CD4-positive, alpha-beta T cell (primary cell): ENCODE results near the gene SEPTIN10. TPM values are rescaled to one million over a fixed set of nuclear protein-coding genes. Genes with fewer than 3 reads are reported as not detected.

Experiments used
- ATAC-seq: fragments of 200-7000 bp; cut with Tn5 transposase; one replicate; pipeline ENCODE4 v1.10.0; 2022; ENCODE audit warnings: mild to moderate bottlenecking; ENCODE audit not compliant: poor library complexity
- CTCF ChIA-PET: fragments of 350-600 bp; sonication (Branson Sonifier 250); formaldehyde crosslinking; loops from one replicate; lab custom pipeline; 2021; ENCODE audit warnings: antibody characterized with exemption, inconsistent platforms; lab: Charles Lee
- POLR2A ChIA-PET: fragments of 350-600 bp; sonication (Branson Sonifier 250); formaldehyde crosslinking; loops from one replicate; lab custom pipeline; 2021; ENCODE audit warnings: antibody characterized with exemption, inconsistent platforms; lab: Charles Lee
- DNase-seq, 14 experiments: peaks; one replicate each; pipeline ENCODE4 v3.0.0-alpha.2; 2013 to 2020; ENCODE audit warnings: mixed read lengths in 2 of 14
- H3K27ac ChIP-seq, 2 donors: one replicate each; pipeline versions ENCODE4 v1.5.1 to v1.7.0; 2013; ENCODE audit warnings: low read length in 2 of 2, low read depth in 1 of 2, mild to moderate bottlenecking in 1 of 2
- H3K27me3 ChIP-seq, 2 experiments: 1 replicate in 1 of 2; 2 replicates in 1 of 2; pipeline versions ENCODE4 v1.6.1 to v1.7.0; 2013; ENCODE audit warnings: low read length in 2 of 2, control low read depth in 1 of 2, mild to moderate bottlenecking in 1 of 2, moderate library complexity in 1 of 2; ENCODE audit not compliant: insufficient read depth in 2 of 2, control insufficient read depth in 1 of 2
- H3K36me3 ChIP-seq: one replicate; pipeline ENCODE4 v1.6.1; 2013; ENCODE audit warnings: low read length, control low read depth; ENCODE audit not compliant: insufficient read depth
- H3K4me1 ChIP-seq: one replicate; pipeline ENCODE4 v1.6.1; 2013; ENCODE audit warnings: low read length, control low read depth; ENCODE audit not compliant: insufficient read depth
- H3K4me3 ChIP-seq: one replicate; pipeline ENCODE4 v1.5.1; 2013; ENCODE audit warnings: mild to moderate bottlenecking, low read length, moderate library complexity
- H3K9me3 ChIP-seq, 2 experiments: 1 replicate in 1 of 2; 2 replicates in 1 of 2; pipeline versions ENCODE4 v1.6.1 to v1.7.0; 2013; ENCODE audit warnings: low read length in 2 of 2, mild to moderate bottlenecking in 2 of 2, control low read depth in 1 of 2, moderate library complexity in 1 of 2; ENCODE audit not compliant: control insufficient read depth in 1 of 2, insufficient read depth in 1 of 2
- H3K27ac Mint-ChIP-seq: one replicate; pipeline ENCODE4 v1.8.0; 2020; ENCODE audit warnings: mixed read lengths
- H3K27me3 Mint-ChIP-seq: one replicate; pipeline ENCODE4 v1.8.0; 2021; ENCODE audit warnings: mixed read lengths
- H3K36me3 Mint-ChIP-seq: one replicate; pipeline ENCODE4 v1.8.0; 2021; ENCODE audit warnings: low read depth, mixed read lengths
- H3K4me1 Mint-ChIP-seq: one replicate; pipeline ENCODE4 v1.8.0; 2021; ENCODE audit warnings: low read depth, mixed read lengths
- H3K4me3 Mint-ChIP-seq: one replicate; pipeline ENCODE4 v1.8.0; 2020; ENCODE audit warnings: mild to moderate bottlenecking, mixed read lengths
- H3K9me3 Mint-ChIP-seq: one replicate; pipeline ENCODE4 v1.8.0; 2020; ENCODE audit warnings: mixed read lengths
- CTCF ChIP-seq: fragments of 200-600 bp; IDR thresholded peaks from one replicate; pipeline ENCODE4 v1.8.0; 2022; ENCODE audit warnings: antibody characterized with exemption, mild to moderate bottlenecking
- intact Hi-C, 2 experiments: fragments of 100-400 bp; cut with DNase I in 1 of 2; cut with micrococcal nuclease in 1 of 2; formaldehyde crosslinking; loops; one replicate each; pipeline versions ENCODE4 v1.15.1 to v1.9.0; 2023 to 2025; cut with DNase I, micrococcal nuclease
- total RNA-seq, 174 experiments: library from RNA in 2 of 174; stranded (reverse) in 2 of 174; gene quantifications; one replicate each; pipeline ENCODE4 v1.2.3 and lab custom pipeline; 2021 to 2026

The SEPTIN10 gene
- total RNA-seq, 2 experiments from 2014 or later: 2.0 to 2.6 TPM

GRCh38 chr2:109614715-109615636, 1.2 kb upstream of the SEPTIN10 start:
- peaks cover 20% of the 10 kb centered on the region for H3K4me1 Mint-ChIP-seq
- H3K27ac ChIP-seq: no peak overlapping the region
- POLR2A ChIA-PET: interaction anchor here (1.1 kb wide), 1 partner anchor 69 kb away, joined by 4 read pairs; no protein-coding TSS in a partner anchor
- no peaks in the 10 kb centered on the region for H3K9me3 Mint-ChIP-seq
- DNase-seq (peak in 3 of 14 experiments; percentile 4 to 20 (median 20)), ATAC-seq (no peak)
- peak overlapping the region; percentile 73 for H3K4me3 Mint-ChIP-seq
- intact Hi-C loops: loop anchor here in 1 of 2 experiments (10.0 kb wide), 1 partner anchor 900 kb away; the partner anchor contains the start of gene RANBP2
- H3K36me3 Mint-ChIP-seq: no peaks in the 10 kb centered on the region
- H3K27ac Mint-ChIP-seq: no peak overlapping the region
- H3K4me1 ChIP-seq: peaks cover 14% of the 10 kb centered on the region
- peaks cover 0 to 25% of the 10 kb centered on the region in 2 experiments for H3K9me3 ChIP-seq
- H3K36me3 ChIP-seq: no peaks in the 10 kb centered on the region
- H3K27me3 ChIP-seq: peaks cover 28 to 73% of the 10 kb centered on the region in 2 experiments
- H3K27me3 Mint-ChIP-seq: peaks cover 84% of the 10 kb centered on the region
- CTCF ChIA-PET: no interaction called here
- TF ChIP-seq CTCF: no peak
- peak overlapping the region; percentile 12 for H3K4me3 ChIP-seq

- ChIA-PET CTCF (no interaction called here), POLR2A (interaction anchor here (1.1 kb wide), 1 partner anchor 16 kb away, joined by 3 read pairs; no protein-coding TSS in a partner anchor)
- ATAC-seq (no peak), DNase-seq (peak in 3 of 14 experiments; percentile 14 to 33 (median 21))
- no peak for TF ChIP-seq CTCF
- Histone ChIP-seq H3K27ac (no peak overlapping the region), H3K27me3 (peaks cover 30 to 73% of the 10 kb centered on the region in 2 experiments), H3K36me3 (no peaks in the 10 kb centered on the region), H3K9me3 (peaks cover 0 to 26% of the 10 kb centered on the region in 2 experiments), H3K4me3 (peak overlapping the region; percentile 50), H3K4me1 (peaks cover 14% of the 10 kb centered on the region)
- peak overlapping the region; percentile 79 for H3K27ac Mint-ChIP-seq
- H3K9me3 Mint-ChIP-seq: no peaks in the 10 kb centered on the region
- intact Hi-C loops: loop anchor here in 1 of 2 experiments (10.0 kb wide), 1 partner anchor 898 kb away; the partner anchor contains the start of gene RANBP2
- H3K27me3 Mint-ChIP-seq: peaks cover 82% of the 10 kb centered on the region
- H3K36me3 Mint-ChIP-seq: no peaks in the 10 kb centered on the region
- peaks cover 30% of the 10 kb centered on the region for H3K4me1 Mint-ChIP-seq
- H3K4me3 Mint-ChIP-seq: peak overlapping the region; percentile 94
Measured at GRCh38 chr2:109613081-109613921, 465 bp downstream of the SEPTIN10 start.

GRCh38 chr2:109611467-109612095, 2.2 kb downstream of the SEPTIN10 start:
- no peak for ATAC-seq
- Mint-ChIP-seq H3K27ac (no peak overlapping the region), H3K9me3 (no peaks in the 10 kb centered on the region), H3K27me3 (peaks cover 81% of the 10 kb centered on the region), H3K36me3 (no peaks in the 10 kb centered on the region), H3K4me1 (peaks cover 30% of the 10 kb centered on the region), H3K4me3 (peak overlapping the region; percentile 34)
- no peak for TF ChIP-seq CTCF
- peaks cover 14% of the 10 kb centered on the region for H3K4me1 ChIP-seq
- no peak overlapping the region for H3K27ac ChIP-seq
- ChIA-PET POLR2A (no interaction called here), CTCF (no interaction called here)
- no peak overlapping the region for H3K4me3 ChIP-seq
- DNase-seq: no peak
- peaks cover 0 to 26% of the 10 kb centered on the region in 2 experiments for H3K9me3 ChIP-seq
- H3K36me3 ChIP-seq: no peaks in the 10 kb centered on the region
- peaks cover 33 to 64% of the 10 kb centered on the region in 2 experiments for H3K27me3 ChIP-seq
- intact Hi-C loops: loop anchor here in 1 of 2 experiments (10.0 kb wide), 1 partner anchor 897 kb away; the partner anchor contains the start of gene RANBP2
